Measurements from ENCODE around the gene NUMB.
"Not testable (repeated sequence)": the region's sequence is repeated elsewhere in the genome, so short reads cannot be mapped to it uniquely, and the experiment has no call there.

The NUMB gene

DNA sequence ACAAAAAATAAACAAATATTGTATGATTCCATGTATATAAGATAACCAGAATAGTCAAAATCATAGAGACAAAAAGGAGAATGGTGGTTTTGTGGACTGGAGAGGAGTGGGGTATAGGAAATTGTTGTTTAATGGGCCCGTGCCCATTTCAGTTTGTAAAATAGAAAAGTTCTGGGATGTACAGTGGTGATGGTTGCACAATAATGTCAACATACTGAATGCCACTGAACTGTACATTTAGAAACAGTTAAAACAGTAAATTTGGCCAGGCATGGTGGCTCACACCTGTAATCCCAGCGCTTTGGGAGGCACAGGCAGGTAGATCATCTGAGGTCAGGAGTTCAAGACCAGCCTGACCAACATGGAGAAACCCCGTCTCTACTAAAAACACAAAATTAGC lies 40.1 kb downstream of the NUMB start:
- DNase-seq: no peak

DNA sequence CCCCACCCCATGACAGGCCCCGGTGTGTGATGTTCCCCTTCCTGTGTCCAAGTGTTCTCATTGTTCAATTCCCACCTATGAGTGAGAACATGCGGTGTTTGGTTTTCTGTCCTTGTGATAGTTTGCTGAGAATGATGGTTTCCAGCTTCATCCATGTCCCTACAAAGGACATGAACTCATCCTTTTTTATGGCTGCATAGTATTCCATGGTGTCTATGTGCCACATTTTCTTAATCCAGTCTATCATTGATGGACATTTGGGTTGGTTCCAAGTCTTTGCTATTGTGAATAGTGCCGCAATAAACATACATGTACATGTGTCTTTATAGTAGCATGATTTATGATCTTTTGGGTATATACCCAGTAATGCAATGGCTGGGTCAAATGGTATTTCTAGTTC lies 52.1 kb downstream of the NUMB start:
- DNase-seq: not testable (repeated sequence)

DNA sequence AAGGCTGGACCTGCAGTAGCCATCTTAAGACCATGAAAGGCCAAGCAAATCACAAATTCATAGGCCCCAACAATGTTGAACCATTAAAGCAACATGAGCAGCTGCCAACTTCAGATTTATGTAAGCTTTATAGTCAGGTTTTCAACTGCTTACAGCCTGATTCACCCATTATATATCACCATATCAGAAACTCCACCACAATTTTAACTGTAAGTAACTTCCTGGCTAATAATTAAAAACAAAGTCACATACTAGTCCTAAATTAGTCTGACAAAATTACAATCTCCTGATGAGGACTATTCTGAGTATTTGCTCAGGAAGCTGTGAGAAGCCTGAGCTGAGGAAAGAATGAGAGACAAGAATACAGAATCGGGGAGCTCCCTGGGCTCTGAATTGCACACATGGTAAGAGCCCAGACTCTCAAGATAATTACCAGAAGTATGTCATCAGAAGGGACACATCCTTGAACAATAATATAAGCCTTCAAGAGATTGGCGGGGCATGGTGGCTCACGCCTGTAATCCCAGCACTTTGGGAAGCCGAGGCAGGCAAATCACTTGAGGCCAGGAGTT lies 55.1 kb downstream of the NUMB start:
- DNase-seq: no peak

DNA sequence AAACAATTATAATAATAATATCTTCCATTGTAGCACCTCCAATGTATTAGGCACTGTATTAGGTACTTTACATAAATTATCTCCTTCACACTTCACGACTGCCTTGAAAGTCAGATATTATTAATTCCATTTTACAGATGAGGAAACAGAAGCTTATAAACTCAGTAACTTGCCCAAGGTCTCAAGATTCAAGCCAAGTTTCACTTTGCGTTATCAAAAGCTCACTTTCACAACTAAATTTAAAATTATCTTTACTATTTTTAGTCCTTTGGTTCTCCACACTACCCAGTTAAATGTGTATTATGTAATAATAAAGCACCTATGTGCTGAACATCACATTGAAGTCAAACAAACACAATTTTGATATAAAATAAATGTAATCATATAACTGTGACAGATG lies 55.8 kb downstream of the NUMB start:
- DNase-seq: no peak

DNA sequence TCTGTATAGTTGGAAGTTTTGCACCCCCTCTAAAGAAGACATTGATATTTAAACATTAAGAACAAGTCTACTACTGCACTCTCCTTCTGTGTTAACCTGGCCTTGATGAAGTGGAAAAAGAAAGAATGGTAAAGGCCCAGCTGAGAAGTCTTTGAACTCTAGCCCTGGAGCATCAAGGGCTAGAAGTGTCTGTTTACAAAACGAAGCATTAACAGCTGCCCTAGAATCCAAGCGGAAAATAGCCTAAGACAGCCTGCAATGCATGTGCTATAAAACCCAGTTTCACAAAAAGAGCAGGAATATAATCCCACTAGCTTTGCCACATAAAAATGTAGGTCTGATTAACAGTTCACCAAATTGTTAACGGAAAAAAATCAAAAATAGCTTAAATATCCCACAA lies 60.5 kb downstream of the NUMB start:
- DNase-seq: no peak

DNA sequence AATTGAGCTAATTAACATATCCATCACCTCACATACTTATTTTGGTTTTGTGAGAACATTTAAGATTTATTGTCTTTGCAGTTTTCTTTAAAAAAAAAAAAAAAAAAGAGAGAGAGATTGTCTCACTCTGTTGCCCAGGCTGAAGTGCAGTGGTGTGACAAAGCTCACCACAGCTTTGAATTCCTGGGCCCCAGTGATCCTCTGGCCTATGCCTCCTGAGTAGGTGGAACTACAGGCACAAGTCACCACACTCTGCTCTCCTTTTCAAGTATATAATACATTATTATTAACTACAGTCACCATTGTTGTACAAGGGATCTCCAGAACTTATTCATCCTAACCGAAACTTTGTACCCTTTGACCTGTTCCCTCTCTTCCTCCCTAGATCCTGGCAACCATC lies 64.0 kb downstream of the NUMB start:
- DNase-seq: no peak

DNA sequence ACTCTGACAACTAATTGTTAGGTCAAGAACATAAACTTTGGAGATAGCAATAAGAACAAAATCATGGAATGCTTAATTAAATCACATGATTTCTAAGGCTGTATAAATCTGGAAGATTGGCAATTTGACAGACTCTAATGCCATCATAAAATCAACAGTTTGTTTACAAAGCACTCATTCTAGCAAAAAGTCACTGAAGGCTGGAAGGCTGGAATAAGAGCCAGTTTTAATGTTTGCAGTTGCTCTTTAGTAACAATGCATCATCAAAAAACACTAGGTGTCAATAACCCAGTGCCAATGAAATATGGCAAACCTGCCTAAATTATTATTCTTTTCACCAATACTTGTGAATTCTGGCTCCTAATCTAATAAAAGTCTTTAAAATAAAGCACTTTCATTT lies 65.0 kb downstream of the NUMB start:
- no peak for DNase-seq

DNA sequence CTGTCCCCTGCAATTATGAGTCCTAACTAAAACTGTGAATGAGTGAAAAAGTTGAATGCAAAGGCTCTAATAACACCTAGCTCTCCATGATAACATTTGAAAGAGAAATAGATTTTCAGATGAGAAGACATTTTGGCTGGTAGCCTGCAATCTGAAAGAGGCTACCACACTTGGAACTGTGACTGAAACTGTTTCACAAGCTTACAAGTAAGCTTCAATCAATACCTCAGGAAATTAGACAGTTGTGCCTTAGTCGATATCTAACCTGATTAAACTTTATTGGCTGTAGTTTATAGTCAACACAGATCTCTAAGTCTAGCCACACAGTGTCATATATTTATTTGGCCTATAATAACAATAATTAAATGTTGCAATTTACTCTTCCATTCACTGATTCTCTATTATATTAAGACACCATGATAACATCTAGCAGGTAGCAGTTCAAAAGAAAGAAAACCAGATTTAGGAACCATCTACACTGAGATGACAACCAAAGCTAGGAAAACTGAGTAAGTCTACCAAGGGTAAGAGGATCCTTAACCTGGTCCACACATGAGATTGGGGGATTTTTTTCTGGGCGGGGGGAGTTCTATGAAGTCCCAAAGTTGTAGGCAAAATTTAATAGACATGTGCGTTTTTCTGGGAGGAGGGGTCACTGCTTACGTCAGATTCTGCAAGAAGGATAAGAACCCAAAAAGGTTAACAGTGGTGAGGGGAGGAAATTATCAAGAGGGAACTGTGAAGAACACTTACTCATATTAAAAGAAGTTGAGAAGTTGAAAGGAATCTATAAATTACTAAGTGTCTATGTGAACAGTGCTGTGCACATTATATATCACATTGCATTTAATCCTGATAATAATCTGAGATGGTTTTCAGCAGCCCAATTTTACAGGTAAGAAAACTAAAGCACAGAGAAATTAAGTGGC lies 65.8 kb downstream of the NUMB start:
- DNase-seq: peak; percentile 69

DNA sequence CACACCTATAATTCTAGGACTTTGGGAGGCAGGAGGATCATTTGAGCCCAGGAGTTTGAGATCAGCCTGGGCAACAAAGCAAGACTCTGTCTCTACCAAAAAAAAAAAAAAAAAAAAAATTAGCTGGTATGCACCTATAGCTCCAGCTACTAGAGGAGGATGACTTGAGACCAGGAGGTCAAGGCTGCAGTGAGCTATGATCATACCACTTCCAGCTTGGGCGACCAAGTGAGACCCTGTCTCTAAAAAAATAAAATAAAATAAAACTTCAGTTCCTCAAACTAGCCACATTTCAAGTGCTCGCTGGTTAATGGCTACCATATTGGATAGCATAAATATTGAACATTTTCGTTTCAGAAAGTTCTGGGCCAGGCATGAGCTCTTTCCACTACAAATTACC lies 70.5 kb downstream of the NUMB start:
- DNase-seq: not testable (repeated sequence)

DNA sequence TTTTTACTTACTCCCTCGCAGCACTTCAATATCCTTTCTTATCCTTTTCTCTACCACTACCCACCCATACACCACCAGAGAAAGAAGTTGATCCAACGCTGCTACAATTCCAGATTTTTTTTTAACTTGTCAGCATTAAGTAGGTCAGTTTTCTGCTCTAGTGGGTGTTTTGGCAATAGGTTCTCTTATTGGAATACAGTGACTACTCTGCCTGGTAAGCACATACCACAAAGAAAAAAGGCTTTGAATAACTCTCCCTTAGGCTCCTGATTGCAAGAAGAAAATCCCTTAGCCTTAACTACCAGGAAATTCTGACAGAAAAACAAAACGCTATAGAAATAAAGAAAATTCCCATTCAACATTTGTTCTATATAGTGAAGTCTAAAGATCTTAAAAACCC lies 72.0 kb downstream of the NUMB start:
- no peak for DNase-seq

DNA sequence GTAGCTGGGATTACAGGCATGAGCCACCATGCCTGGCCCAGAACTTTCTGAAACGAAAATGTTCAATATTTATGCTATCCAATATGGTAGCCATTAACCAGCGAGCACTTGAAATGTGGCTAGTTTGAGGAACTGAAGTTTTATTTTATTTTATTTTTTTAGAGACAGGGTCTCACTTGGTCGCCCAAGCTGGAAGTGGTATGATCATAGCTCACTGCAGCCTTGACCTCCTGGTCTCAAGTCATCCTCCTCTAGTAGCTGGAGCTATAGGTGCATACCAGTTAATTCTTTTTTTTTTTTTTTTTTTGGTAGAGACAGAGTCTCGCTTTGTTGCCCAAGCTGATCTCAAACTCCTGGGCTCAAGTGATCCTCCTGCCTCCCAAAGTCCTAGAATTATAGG lies 73.3 kb downstream of the NUMB start:
- DNase-seq: not testable (repeated sequence)

DNA sequence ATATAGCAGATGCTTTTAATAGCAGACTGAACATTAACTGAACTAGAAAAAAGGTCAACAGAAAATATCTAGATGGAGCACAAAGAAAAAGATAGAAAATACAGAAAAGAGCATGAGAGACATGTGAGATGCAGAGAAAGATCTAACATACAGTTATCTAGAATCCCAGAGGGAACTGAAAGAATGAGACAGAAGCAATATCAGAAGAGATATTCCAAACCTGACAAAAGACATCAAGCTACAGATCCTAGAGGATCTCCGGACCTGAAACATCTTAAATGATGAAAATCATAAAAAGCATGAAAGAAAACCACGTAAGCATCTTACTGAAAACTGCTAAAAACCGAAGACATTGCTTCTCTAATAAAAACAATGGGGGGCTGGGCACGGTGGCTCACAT lies 75.0 kb downstream of the NUMB start:
- DNase-seq: no peak

DNA sequence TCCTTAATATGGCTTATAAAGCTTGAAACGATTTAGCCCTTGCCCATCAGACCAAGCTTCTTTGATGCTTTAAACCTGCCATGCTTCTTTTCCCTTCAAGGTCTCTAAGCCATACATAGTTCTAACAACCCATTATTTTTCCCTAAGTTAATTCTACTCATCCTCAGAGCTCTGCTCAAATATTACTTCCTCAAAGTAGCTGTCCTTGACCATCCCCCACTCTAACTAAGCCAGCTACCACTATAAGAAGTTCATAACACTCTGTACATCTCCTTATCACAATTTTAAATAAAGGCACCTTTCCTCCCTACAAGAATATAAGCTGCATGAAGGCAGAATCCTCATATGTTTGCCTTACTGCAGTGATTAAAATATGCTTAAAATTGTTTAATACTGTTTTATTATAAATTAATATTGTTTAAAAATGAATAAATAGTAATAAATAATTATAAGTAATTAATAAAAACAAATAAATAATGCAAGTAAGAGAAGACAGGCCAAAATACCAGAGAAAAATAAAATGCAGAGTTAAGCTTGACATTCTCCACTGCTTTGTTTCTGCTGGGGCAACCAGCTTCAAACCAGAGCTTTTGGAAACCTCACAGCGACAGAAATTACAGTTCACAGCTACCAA lies 76.8 kb downstream of the NUMB start:
- no peak for DNase-seq

DNA sequence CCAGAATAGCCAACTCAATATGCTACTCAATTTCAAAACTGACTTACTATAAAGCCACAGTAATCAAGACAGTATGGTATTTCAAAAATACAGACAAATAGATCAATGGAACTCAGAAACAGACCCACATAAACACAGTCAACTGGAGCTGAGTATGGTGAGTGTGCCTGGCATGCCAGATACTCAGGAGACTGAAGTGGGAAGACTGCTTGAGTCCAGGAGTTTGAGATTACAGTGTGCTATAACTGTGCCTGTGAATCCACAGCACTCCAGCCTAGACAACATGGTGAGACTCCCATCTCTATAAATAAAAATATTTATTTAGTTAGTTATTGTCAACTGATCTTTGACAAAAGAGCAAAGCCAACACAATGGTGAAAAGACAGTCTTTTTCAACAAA lies 81.8 kb downstream of the NUMB start:
- DNase-seq: no peak

DNA sequence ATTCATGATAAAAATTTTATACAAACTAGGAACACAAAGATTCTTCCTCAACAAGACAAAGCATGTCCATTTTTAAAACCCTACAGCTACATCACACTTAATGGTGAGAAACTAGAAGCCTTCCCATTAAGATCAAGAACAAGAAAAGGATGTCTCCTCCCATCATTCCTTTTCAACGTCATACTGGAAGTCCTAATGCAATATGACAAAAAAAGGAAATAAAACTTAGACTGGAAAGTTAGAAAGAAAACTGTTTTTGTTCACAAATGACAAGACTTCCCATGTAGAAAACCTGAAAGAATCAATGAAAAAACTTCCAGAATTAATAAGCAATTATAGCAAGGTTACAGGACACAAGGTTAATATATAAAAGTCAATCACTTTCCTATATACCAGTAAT lies 82.5 kb downstream of the NUMB start:
- DNase-seq: no peak

DNA sequence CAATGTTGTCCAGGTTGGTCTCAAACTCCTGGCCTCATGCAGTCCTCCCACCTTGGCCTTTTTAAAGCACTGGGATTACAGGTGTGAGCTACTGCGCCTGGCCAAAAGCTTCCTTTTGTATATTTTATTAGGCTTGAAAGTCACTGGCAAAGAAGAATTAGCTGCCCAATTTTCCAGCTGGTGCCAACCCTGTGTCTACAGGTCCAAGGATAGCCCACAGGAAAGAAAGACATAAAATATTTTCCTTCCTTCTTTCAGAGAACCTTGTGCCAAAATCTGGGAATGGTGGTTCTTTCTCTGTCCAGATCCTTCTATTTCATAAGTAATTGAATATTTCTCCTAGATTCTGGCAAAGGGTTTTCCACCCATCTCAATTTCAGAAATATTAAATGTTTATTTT lies 84.1 kb downstream of the NUMB start:
- DNase-seq: no peak

DNA sequence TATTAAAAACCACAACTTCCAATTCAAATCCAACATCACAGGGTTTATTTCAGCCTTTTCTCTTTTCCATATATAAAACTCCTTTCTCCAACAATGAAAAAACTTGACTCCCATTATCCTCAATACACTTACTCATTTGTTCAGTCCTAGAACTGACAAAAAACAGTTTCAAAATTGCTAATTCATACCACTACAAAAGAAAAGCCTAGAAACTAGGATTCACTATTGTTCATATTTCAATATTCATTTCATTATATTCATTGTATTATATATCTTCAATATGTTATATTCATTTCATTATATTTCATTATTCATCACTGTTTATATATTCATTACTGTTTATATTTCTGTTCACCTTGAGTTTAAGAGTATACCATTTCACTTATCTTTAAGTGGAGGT lies 85.8 kb downstream of the NUMB start:
- DNase-seq: peak; percentile 46

DNA sequence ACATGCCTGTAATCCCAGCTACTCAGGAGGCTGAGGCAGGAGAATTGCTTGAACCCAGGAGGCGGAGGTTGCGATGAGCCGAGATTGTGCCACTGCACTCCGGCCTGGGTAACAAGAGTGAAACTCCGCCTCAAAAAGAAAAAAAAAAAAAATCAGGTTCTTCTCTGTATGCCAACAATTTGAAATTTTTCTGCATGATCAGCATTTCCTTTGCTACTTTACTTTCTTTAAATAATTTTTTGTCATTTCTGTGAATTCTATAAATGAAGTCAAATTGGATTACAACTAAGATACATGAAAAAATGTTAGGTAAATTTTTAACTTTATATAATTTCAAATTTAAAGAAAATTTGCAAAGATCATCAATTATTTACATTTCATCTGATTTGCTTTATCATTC lies 87.8 kb downstream of the NUMB start:
- no peak for DNase-seq

DNA sequence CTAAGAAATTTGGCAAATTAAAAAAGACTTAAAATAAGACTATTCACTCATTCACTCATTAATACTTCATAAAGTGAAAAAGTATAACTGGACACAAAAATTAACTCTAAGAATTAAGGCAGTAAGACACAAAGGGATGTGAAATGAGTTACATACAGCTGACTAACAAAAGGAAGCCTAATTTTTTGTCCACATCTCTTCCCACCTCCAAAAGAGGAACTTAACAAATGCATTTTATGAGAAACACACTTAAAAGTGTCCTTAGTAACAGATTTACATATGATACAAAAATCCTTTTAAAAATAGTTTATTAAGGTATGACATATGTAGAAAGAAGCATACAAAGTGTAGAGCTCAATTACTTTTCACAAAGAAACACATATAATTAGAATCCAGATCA lies 88.9 kb downstream of the NUMB start:
- DNase-seq: no peak

DNA sequence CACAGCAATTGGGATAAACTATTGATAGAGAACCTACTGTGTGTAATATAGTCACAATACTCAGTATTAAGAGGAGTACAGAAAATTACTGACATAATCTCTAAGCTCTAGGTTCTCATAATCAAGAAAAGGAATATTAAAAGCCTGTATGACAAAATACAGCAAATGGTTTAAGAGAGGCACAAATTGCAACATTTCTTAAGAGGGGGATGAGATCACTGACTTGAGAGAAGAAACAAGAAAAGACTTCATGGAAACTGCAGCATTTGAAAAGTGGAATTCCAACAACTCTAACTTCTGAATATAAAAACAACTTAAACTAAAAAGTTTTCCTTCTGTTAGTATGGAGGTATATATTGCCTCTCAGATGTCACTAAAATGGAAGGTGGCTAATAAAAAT lies 89.7 kb downstream of the NUMB start:
- DNase-seq: no peak

DNA sequence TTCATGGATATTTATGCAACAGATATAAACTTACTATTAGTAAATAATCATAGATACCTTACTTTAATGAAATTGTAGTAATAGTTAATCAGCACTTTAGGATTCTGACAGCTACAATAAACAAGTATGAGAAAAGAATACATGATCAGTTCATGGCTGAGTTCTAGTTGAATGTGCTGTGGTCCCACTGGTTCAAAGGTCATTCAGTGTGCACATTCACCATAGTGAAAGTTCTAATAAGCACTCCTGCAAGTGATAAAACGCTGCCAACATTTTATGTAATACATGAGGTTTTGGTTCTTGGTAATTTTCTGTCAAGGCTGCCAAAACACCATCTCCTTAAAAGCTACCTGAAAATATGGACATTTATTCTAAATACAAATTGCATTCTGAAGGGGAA lies 92.6 kb downstream of the NUMB start:
- no peak for DNase-seq

DNA sequence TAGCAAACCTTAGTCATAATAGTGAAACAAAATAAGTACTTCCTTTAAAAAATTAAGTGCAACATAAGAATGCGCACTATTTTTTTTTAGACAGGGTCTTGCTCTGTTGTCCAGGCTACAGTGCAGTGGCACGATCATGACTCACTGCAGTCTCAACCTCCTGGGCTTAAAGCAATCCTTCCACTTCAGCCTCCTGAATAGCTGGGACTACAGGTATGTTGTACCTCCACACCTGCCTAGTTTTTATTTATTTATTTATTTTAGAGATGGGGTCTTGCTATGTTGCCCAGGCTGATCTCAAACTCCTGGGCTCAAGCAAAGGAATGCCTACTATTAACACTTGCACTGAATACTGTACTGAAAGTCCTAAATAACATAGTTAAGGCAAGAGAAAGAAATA lies 93.8 kb downstream of the NUMB start:
- no peak for DNase-seq

DNA sequence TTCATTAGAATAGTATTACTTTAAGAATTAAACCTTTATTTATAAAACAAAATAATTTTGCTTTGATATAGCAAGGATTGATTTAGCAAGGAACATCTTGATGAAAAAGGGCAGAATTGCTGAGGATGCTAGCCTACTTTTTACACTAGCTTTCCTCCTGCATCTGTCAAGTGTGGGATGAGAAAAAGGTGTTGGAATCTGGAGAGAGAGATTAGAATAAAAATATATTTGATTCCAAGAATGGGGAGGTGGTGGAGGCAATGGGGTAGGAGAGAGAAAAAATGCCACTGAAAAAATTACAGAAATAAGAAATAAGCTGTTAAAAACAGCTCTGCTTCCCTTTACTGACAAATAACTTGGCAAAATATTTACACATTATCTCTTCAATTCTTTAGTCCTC lies 98.9 kb downstream of the NUMB start:
- no peak for DNase-seq

DNA sequence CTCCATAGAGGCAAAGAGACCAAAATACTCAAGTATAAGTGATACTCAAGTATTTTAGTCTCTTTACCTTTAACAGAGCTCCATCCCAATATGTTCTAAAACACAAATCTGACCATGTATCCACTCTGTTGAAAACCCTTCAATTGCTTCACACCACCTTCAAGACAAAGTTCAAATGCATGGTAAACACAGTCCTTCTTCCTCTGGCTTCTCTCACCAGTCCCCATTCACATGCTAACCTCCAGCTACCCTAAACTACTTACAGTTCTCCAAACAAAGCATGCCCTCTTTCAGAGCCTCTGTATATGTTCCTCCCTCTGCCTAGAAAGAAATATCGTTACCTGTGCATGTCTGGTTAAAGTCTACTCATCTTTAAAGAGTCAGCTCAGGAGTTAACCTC lies 100.2 kb downstream of the NUMB start:
- DNase-seq: no peak
